CD8-positive, alpha-beta memory T cell (primary cell): ENCODE results near the gene AP3D1. TPM values are rescaled to one million over a fixed set of nuclear protein-coding genes. Genes with fewer than 3 reads are reported as not detected.
"Not testable (repeated sequence)": the region's sequence is repeated elsewhere in the genome, so short reads cannot be mapped to it uniquely, and the experiment has no call there.

Experiments
- CTCF ChIA-PET: fragments of 350-600 bp; sonication (Branson Sonifier 250); formaldehyde crosslinking; loops from one replicate; lab custom pipeline; 2021; ENCODE audit warnings: antibody characterized with exemption; lab: Charles Lee
- POLR2A ChIA-PET: fragments of 350-600 bp; sonication (Branson Sonifier 250); formaldehyde crosslinking; loops from one replicate; lab custom pipeline; 2021; ENCODE audit warnings: antibody characterized with exemption; lab: Charles Lee
- DNase-seq, 5 donors: peaks; one replicate each; pipeline versions ENCODE4 v3.0.0 to v3.0.0-alpha.2; 2020 to 2022; ENCODE audit warnings: mixed read lengths in 1 of 5
- H3K27ac ChIP-seq: one replicate; pipeline ENCODE4 v1.7.0; 2013; ENCODE audit warnings: low read depth, mild to moderate bottlenecking, low read length, moderate library complexity
- H3K27me3 ChIP-seq: 2 replicates; pipeline ENCODE4 v1.7.0; 2013; ENCODE audit warnings: low read length, mild to moderate bottlenecking; ENCODE audit not compliant: insufficient read depth, poor library complexity, severe bottlenecking
- H3K36me3 ChIP-seq: 2 replicates; pipeline ENCODE4 v1.7.0; 2013; ENCODE audit warnings: mild to moderate bottlenecking, low read length, moderate library complexity; ENCODE audit not compliant: insufficient read depth
- H3K4me1 ChIP-seq: 2 replicates; pipeline ENCODE4 v1.7.0; 2013; ENCODE audit warnings: mild to moderate bottlenecking, low read length, moderate library complexity; ENCODE audit not compliant: insufficient read depth
- H3K4me3 ChIP-seq: 2 replicates; pipeline ENCODE4 v1.7.0; 2013; ENCODE audit warnings: mild to moderate bottlenecking, low read length
- H3K9me3 ChIP-seq: 2 replicates; pipeline ENCODE4 v1.7.0; 2013; ENCODE audit warnings: mild to moderate bottlenecking, low read length
- H3K27ac Mint-ChIP-seq, 8 donors: one replicate each; pipeline ENCODE4 v1.8.0; 2020 to 2021; ENCODE audit warnings: mixed read lengths in 8 of 8, mild to moderate bottlenecking in 6 of 8, inconsistent platforms in 3 of 8, moderate library complexity in 3 of 8
- H3K27me3 Mint-ChIP-seq, 2 donors: one replicate each; pipeline ENCODE4 v1.8.0; 2020 to 2021; ENCODE audit warnings: mixed read lengths in 2 of 2, mild to moderate bottlenecking in 1 of 2, moderate library complexity in 1 of 2
- H3K36me3 Mint-ChIP-seq, 3 donors: one replicate each; pipeline ENCODE4 v1.8.0; 2020 to 2021; ENCODE audit warnings: mixed read lengths in 3 of 3, inconsistent platforms in 1 of 3, mild to moderate bottlenecking in 1 of 3
- H3K4me1 Mint-ChIP-seq, 3 donors: one replicate each; pipeline ENCODE4 v1.8.0; 2020 to 2021; ENCODE audit warnings: mixed read lengths in 3 of 3, inconsistent platforms in 1 of 3, mild to moderate bottlenecking in 1 of 3
- H3K4me3 Mint-ChIP-seq, 7 donors: one replicate each; pipeline ENCODE4 v1.8.0; 2020 to 2021; ENCODE audit warnings: mixed read lengths in 7 of 7, mild to moderate bottlenecking in 6 of 7, moderate library complexity in 4 of 7, inconsistent platforms in 2 of 7
- H3K9me3 Mint-ChIP-seq, 5 donors: one replicate each; pipeline ENCODE4 v1.8.0; 2020 to 2022; ENCODE audit warnings: mixed read lengths in 5 of 5, mild to moderate bottlenecking in 3 of 5, moderate library complexity in 2 of 5, inconsistent platforms in 1 of 5
- polyA plus RNA-seq: library from polyadenylated mRNA; unstranded; fragments of 300-500 nt; fragmentation: Illumina TruSeq; gene quantifications from one replicate; pipeline ENCODE4 v1.2.3, GENCODE V29; 2021
- total RNA-seq, 2 experiments: library from RNA; stranded (reverse); gene quantifications; one replicate each; pipeline ENCODE4 v1.2.3, GENCODE V29; 2021

The AP3D1 gene
- total and polyA plus RNA-seq, 3 experiments from 2014 or later, result 44.2 to 99.2 (median 96.5) TPM

GRCh38 chr19:2097886-2098327 lies 53.5 kb downstream of the AP3D1 start:
- no peak overlapping the region for H3K4me3 ChIP-seq
- peaks cover 22% of the 10 kb centered on the region for H3K4me1 ChIP-seq
- no peaks in the 10 kb centered on the region for H3K27me3 ChIP-seq
- Mint-ChIP-seq H3K27ac (peak overlapping the region in 2 of 8 donors; percentile 70 to 97), H3K36me3 (peaks cover 0 to 53% (median 8%) of the 10 kb centered on the region in 3 donors), H3K27me3 (peaks cover 0 to 4% of the 10 kb centered on the region in 2 donors), H3K4me1 (peaks cover 17 to 32% (median 18%) of the 10 kb centered on the region in 3 donors), H3K4me3 (peak overlapping the region in 4 of 7 donors; percentile 15 to 83 (median 47)), H3K9me3 (peaks cover 0 to 2% (median 0%) of the 10 kb centered on the region in 5 donors)
- POLR2A ChIA-PET, result interaction anchor here (4.0 kb wide), 1 partner anchor 14 kb away, joined by 19 read pairs; no protein-coding TSS in a partner anchor
- H3K9me3 ChIP-seq, result no peaks in the 10 kb centered on the region
- peaks cover 11% of the 10 kb centered on the region for H3K36me3 ChIP-seq
- CTCF ChIA-PET, result interaction anchor here (1.0 to 2.1 kb wide), 3 partner anchors 28 to 80 kb away, joined by 3 to 5 read pairs (median 4); no protein-coding TSS in a partner anchor
- H3K27ac ChIP-seq, result no peak overlapping the region
- no peak for DNase-seq

GRCh38 chr19:2097203-2097885 lies 54.0 kb downstream of the AP3D1 start:
- Histone ChIP-seq H3K9me3 (no peaks in the 10 kb centered on the region), H3K27me3 (no peaks in the 10 kb centered on the region), H3K4me1 (peaks cover 27% of the 10 kb centered on the region), H3K4me3 (peak overlapping the region; percentile 63), H3K36me3 (peaks cover 11% of the 10 kb centered on the region), H3K27ac (peak overlapping the region; percentile 54)
- POLR2A ChIA-PET, result interaction anchor here (0.6 to 4.0 kb wide), 2 partner anchors 14 to 36 kb away, joined by 3 to 19 read pairs; no protein-coding TSS in a partner anchor
- CTCF ChIA-PET, result interaction anchor here (0.7 to 2.1 kb wide), 6 partner anchors 11 to 79 kb away, joined by 3 to 6 read pairs (median 4); no protein-coding TSS in a partner anchor
- Mint-ChIP-seq H3K27me3 (peaks cover 0 to 4% of the 10 kb centered on the region in 2 donors), H3K27ac (peak overlapping the region; percentile 57 to 97 (median 90)), H3K4me1 (peaks cover 17 to 35% (median 19%) of the 10 kb centered on the region in 3 donors), H3K9me3 (peaks cover 0 to 2% (median 0%) of the 10 kb centered on the region in 5 donors), H3K4me3 (peak overlapping the region; percentile 78 to 100 (median 85)), H3K36me3 (peaks cover 0 to 53% (median 8%) of the 10 kb centered on the region in 3 donors)
- DNase-seq, result peak in 4 of 5 donors; percentile 40 to 73 (median 50)

GRCh38 chr19:2096480-2097202 lies 54.7 kb downstream of the AP3D1 start, which contains the start of gene IZUMO4:
IZUMO4 (plus strand) TSS chr19:2096915; CDS start chr19:2096946, 31 bp downstream.
- ChIA-PET CTCF (interaction anchor here (0.7 to 5.1 kb wide), 7 partner anchors 9 to 79 kb away, joined by 3 to 40 read pairs (median 4); no protein-coding TSS in a partner anchor), POLR2A (interaction anchor here (0.6 to 4.0 kb wide), 4 partner anchors 11 to 155 kb away, joined by 3 to 19 read pairs (median 11); no protein-coding TSS in a partner anchor)
- Mint-ChIP-seq H3K36me3 (peaks cover 0 to 49% (median 2%) of the 10 kb centered on the region in 3 donors), H3K9me3 (peaks cover 0 to 2% (median 0%) of the 10 kb centered on the region in 5 donors), H3K27me3 (peaks cover 0 to 4% of the 10 kb centered on the region in 2 donors), H3K4me1 (peaks cover 19 to 42% (median 24%) of the 10 kb centered on the region in 3 donors), H3K4me3 (peak within 1 kb of the TSS; percentile 94 to 100 (median 96)), H3K27ac (peak within 1 kb of the TSS; percentile 91 to 98 (median 96))
- H3K4me1 ChIP-seq, result peaks cover 31% of the 10 kb centered on the region
- H3K9me3 ChIP-seq, result no peaks in the 10 kb centered on the region
- DNase-seq, result peak; percentile 99 to 100 (median 100)
- no peaks in the 10 kb centered on the region for H3K27me3 ChIP-seq
- H3K36me3 ChIP-seq, result peaks cover 8% of the 10 kb centered on the region
- H3K4me3 ChIP-seq, result peak within 1 kb of the TSS; percentile 87
- peak within 1 kb of the TSS; percentile 85 for H3K27ac ChIP-seq

GRCh38 chr19:2096034-2096479 lies 55.3 kb downstream of the AP3D1 start, which contains the start of gene MOB3A:
MOB3A (minus strand) TSS chr19:2096326; CDS start chr19:2078560, 17,766 bp downstream.
- Histone ChIP-seq H3K27me3 (no peaks in the 10 kb centered on the region), H3K36me3 (peaks cover 3% of the 10 kb centered on the region), H3K4me3 (peak within 1 kb of the TSS; percentile 87), H3K4me1 (peaks cover 35% of the 10 kb centered on the region), H3K9me3 (no peaks in the 10 kb centered on the region), H3K27ac (peak within 1 kb of the TSS; percentile 85)
- Mint-ChIP-seq H3K4me3 (peak within 1 kb of the TSS; percentile 94 to 100 (median 96)), H3K27ac (peak within 1 kb of the TSS; percentile 91 to 98 (median 96)), H3K36me3 (peaks cover 0 to 44% (median 2%) of the 10 kb centered on the region in 3 donors), H3K9me3 (peaks cover 0 to 2% (median 0%) of the 10 kb centered on the region in 5 donors), H3K4me1 (peaks cover 20 to 44% (median 25%) of the 10 kb centered on the region in 3 donors), H3K27me3 (peaks cover 0 to 4% of the 10 kb centered on the region in 2 donors)
- ChIA-PET POLR2A (interaction anchor here (0.5 to 4.0 kb wide), 9 partner anchors 11 to 211 kb away, joined by 3 to 19 read pairs (median 3); partner anchors contain the start of gene ABHD17A), CTCF (interaction anchor here (1.0 to 5.9 kb wide), 5 partner anchors 9 to 56 kb away, joined by 4 to 40 read pairs (median 4); partner anchors contain the start of gene AP3D1)
- peak in 3 of 5 donors; percentile 78 to 95 (median 92) for DNase-seq

- H3K9me3 Mint-ChIP-seq, H3K27ac ChIP-seq, H3K4me3 ChIP-seq, H3K27me3 Mint-ChIP-seq, H3K27me3 ChIP-seq, H3K36me3 ChIP-seq, H3K9me3 ChIP-seq, DNase-seq: not testable (repeated sequence)
- POLR2A ChIA-PET, result interaction anchor here (0.5 to 1.7 kb wide), 2 partner anchors 9 to 385 kb away, joined by 6 to 10 read pairs; no protein-coding TSS in a partner anchor
- H3K4me3 Mint-ChIP-seq, result peak overlapping the region in 3 of 7 donors; percentile 31 to 83 (median 39)
- peaks cover 55 to 74% (median 62%) of the 10 kb centered on the region in 3 donors for H3K4me1 Mint-ChIP-seq
- H3K4me1 ChIP-seq, result peaks cover 66% of the 10 kb centered on the region
- CTCF ChIA-PET, result interaction anchor here (2.0 to 5.9 kb wide), 3 partner anchors 8 to 29 kb away, joined by 4 to 40 read pairs (median 40); no protein-coding TSS in a partner anchor
- peaks cover 0 to 35% (median 0%) of the 10 kb centered on the region in 3 donors for H3K36me3 Mint-ChIP-seq
- peak overlapping the region in 2 of 8 donors; percentile 71 to 97 for H3K27ac Mint-ChIP-seq
Measured at GRCh38 chr19:2091926-2092525, 59.3 kb downstream of the AP3D1 start.

- Mint-ChIP-seq H3K27me3 (peaks cover 0 to 6% of the 10 kb centered on the region in 2 donors), H3K27ac (peak overlapping the region; percentile 30 to 98 (median 89)), H3K9me3 (peaks cover 0 to 4% (median 2%) of the 10 kb centered on the region in 5 donors), H3K4me3 (peak overlapping the region; percentile 58 to 92 (median 73)), H3K36me3 (peaks cover 0 to 31% (median 4%) of the 10 kb centered on the region in 3 donors), H3K4me1 (peaks cover 63 to 80% (median 72%) of the 10 kb centered on the region in 3 donors)
- no peak for DNase-seq
- Histone ChIP-seq H3K27me3 (no peaks in the 10 kb centered on the region), H3K9me3 (no peaks in the 10 kb centered on the region), H3K36me3 (no peaks in the 10 kb centered on the region), H3K4me1 (peaks cover 79% of the 10 kb centered on the region), H3K4me3 (no peak overlapping the region), H3K27ac (peak overlapping the region; percentile 24)
- CTCF ChIA-PET, result interaction anchor here (1.3 kb wide), 1 partner anchor 147 kb away, joined by 3 read pairs; no protein-coding TSS in a partner anchor
- POLR2A ChIA-PET, result no interaction called here
Measured at GRCh38 chr19:2089727-2090053, 61.7 kb downstream of the AP3D1 start.
